GM21526 (cell line): ENCODE measurements around the gene SNTB2.

Experiments
- ATAC-seq: cut with Tn5 transposase; IDR thresholded peaks from one replicate; pipeline ENCODE4 v1.9.1; 2021; ENCODE audit warnings: moderate library complexity; ENCODE audit not compliant: unreplicated experiment, low FRiP score

The SNTB2 gene

GRCh38 chr16:69179328-69180010, 7.5 kb upstream of the SNTB2 start:
- ATAC-seq, result no peak

GRCh38 chr16:69180011-69180338, 7.0 kb upstream of the SNTB2 start:
- no peak for ATAC-seq

GRCh38 chr16:69182730-69183416, 4.1 kb upstream of the SNTB2 start:
- no peak for ATAC-seq

GRCh38 chr16:69187446-69188235, 677 bp downstream of the SNTB2 start:
- peak; percentile 30 for ATAC-seq

GRCh38 chr16:69188236-69188549, 1.2 kb downstream of the SNTB2 start:
- no peak for ATAC-seq

- no peak for ATAC-seq
Observed at GRCh38 chr16:69188716-69189115, 1.8 kb downstream of the SNTB2 start.

GRCh38 chr16:69190046-69190588, 3.2 kb downstream of the SNTB2 start:
- ATAC-seq, result no peak

GRCh38 chr16:69190598-69190997, 3.6 kb downstream of the SNTB2 start:
- ATAC-seq, result no peak

- no peak for ATAC-seq
Observed at GRCh38 chr16:69191136-69191535, 4.2 kb downstream of the SNTB2 start.

GRCh38 chr16:69193855-69194254, 6.9 kb downstream of the SNTB2 start:
- ATAC-seq, result no peak

GRCh38 chr16:69194488-69194887, 7.5 kb downstream of the SNTB2 start:
- ATAC-seq, result no peak

GRCh38 chr16:69195369-69196029, 8.5 kb downstream of the SNTB2 start:
- no peak for ATAC-seq

- ATAC-seq, result no peak
Observed at GRCh38 chr16:69197573-69197972, 10.6 kb downstream of the SNTB2 start.

- ATAC-seq, result no peak
Observed at GRCh38 chr16:69199382-69199781, 12.4 kb downstream of the SNTB2 start.

GRCh38 chr16:69201291-69201690, 14.3 kb downstream of the SNTB2 start:
- no peak for ATAC-seq

GRCh38 chr16:69201787-69202186, 14.8 kb downstream of the SNTB2 start:
- no peak for ATAC-seq

GRCh38 chr16:69204172-69204571, 17.2 kb downstream of the SNTB2 start:
- no peak for ATAC-seq

GRCh38 chr16:69209735-69210134, 22.8 kb downstream of the SNTB2 start:
- ATAC-seq, result no peak

GRCh38 chr16:69217433-69217832, 30.5 kb downstream of the SNTB2 start:
- ATAC-seq, result no peak

GRCh38 chr16:69219279-69219678, 32.3 kb downstream of the SNTB2 start:
- ATAC-seq, result no peak

- ATAC-seq, result no peak
Observed at GRCh38 chr16:69223882-69224281, 36.9 kb downstream of the SNTB2 start.
